HG02852 (cell line): ENCODE results near the gene MICA.
"Not testable (repeated sequence)": the region's sequence is repeated elsewhere in the genome, so short reads cannot be mapped to it uniquely, and the experiment has no call there.

Experiments
- ATAC-seq: cut with Tn5 transposase; IDR thresholded peaks from one replicate; pipeline ENCODE4 v1.9.1; 2021; ENCODE audit warnings: mild to moderate bottlenecking, moderate library complexity; ENCODE audit not compliant: unreplicated experiment

The MICA gene

GRCh38 chr6:31453259-31453658 is 49.9 kb downstream of the MICA start:
- no peak for ATAC-seq

- ATAC-seq, result not testable (repeated sequence)
Measured at GRCh38 chr6:31459864-31460263, 56.5 kb downstream of the MICA start.

- no peak for ATAC-seq
Measured at GRCh38 chr6:31460361-31461025, 57.1 kb downstream of the MICA start.

GRCh38 chr6:31462026-31462963 is 58.9 kb downstream of the MICA start:
- no peak for ATAC-seq

- peak; percentile 90 for ATAC-seq
Measured at GRCh38 chr6:31462964-31463870, 59.8 kb downstream of the MICA start.

GRCh38 chr6:31464252-31465184 is 61.1 kb downstream of the MICA start:
- no peak for ATAC-seq
